ENCODE measurements around the gene IER5L. TPM values are rescaled to one million over a fixed set of nuclear protein-coding genes. Genes with fewer than 3 reads are reported as not detected.

The IER5L gene
- total and polyA plus RNA-seq, 2 of the 8 experiments (the other 6 are each of a cell fraction or from before 2014, with no cell fraction given) = 0.65 to 1.0 TPM

GRCh38 chr9:129135476-129135875 lies 42.6 kb downstream of the IER5L start:
- Histone ChIP-seq H4K8ac (ENCODE audit: extremely low read depth, insufficient read depth, low read length) (no peak overlapping the region), H3K27ac (ENCODE audit: low read depth, low read length) (no peak overlapping the region), H3K4me3 (ENCODE audit: extremely low read depth in 1 of 4, insufficient read depth in 2 of 4, low read depth in 3 of 4, low read length in 4 of 4) (no peak overlapping the region), H2BK12ac (ENCODE audit: low read depth, low read length) (no peak overlapping the region), H3K23me2 (ENCODE audit: low read depth, low read length) (peaks cover 10% of the 10 kb centered on the region; the same call in 1 of the 2 replicates), H3K23ac (ENCODE audit: insufficient read length) (no peak overlapping the region), H3K4me1 (replicated peaks in 1 of 4; ENCODE audit: control insufficient read depth in 3 of 4, insufficient read depth in 4 of 4, low read length in 3 of 4) (peaks cover 5 to 16% (median 9%) of the 10 kb centered on the region in 4 experiments), H2BK120ac (replicated peaks; ENCODE audit: low read depth, low read length) (no peak overlapping the region), H3K56ac (replicated peaks; ENCODE audit: insufficient read length, low read depth, low read length) (no peak overlapping the region), H2BK5ac (ENCODE audit: low read depth, low read length) (no peak overlapping the region), H3K18ac (ENCODE audit: extremely low read depth, low read length) (no peak overlapping the region), H2AFZ (ENCODE audit: low read length) (no peak overlapping the region), H4K5ac (ENCODE audit: insufficient read length, low read depth, low read length) (no peak overlapping the region), H3K14ac (ENCODE audit: insufficient read length) (no peak overlapping the region), H3K4me2 (ENCODE audit: insufficient read depth in 1 of 2, low read depth in 2 of 2, low read length in 2 of 2) (no peak overlapping the region), H2AK5ac (ENCODE audit: low read depth, low read length) (no peak overlapping the region), H3K9me3 (ENCODE audit: insufficient read depth in 2 of 2, low read depth in 1 of 2, low read length in 1 of 2) (no peaks in the 10 kb centered on the region), H3K79me2 (ENCODE audit: control insufficient read depth in 1 of 2, insufficient read depth in 2 of 2, low read length in 2 of 2) (no peaks in the 10 kb centered on the region), H2BK15ac (ENCODE audit: low read length) (no peak overlapping the region), H3K36me3 (ENCODE audit: control insufficient read depth in 2 of 4, insufficient read depth in 4 of 4, low read length in 3 of 4) (peaks cover 6 to 27% (median 18%) of the 10 kb centered on the region in 4 experiments), H4K91ac (replicated peaks; ENCODE audit: insufficient read length, low read length) (no peak overlapping the region), H3K79me1 (ENCODE audit: low read depth, low read length) (no peaks in the 10 kb centered on the region), H2BK20ac (ENCODE audit: low read length) (no peak overlapping the region), H4K20me1 (replicated peaks in 1 of 2; ENCODE audit: control insufficient read depth in 1 of 2, insufficient read depth in 2 of 2, low read length in 2 of 2) (peaks cover 2 to 6% of the 10 kb centered on the region in 2 experiments), H3K4ac (replicated peaks; ENCODE audit: insufficient read length, low read depth, low read length) (no peak overlapping the region), H3K27me3 (replicated peaks in 1 of 4; ENCODE audit: control insufficient read depth in 3 of 4, extremely low read depth in 1 of 4, insufficient read depth in 3 of 4, low read length in 3 of 4) (no peaks in the 10 kb centered on the region), H3K9ac (replicated peaks in 1 of 4; ENCODE audit: extremely low read depth in 1 of 4, low read depth in 3 of 4, low read length in 3 of 4) (no peak overlapping the region)
- FAIRE-seq = no peak
- no peak for DNase-seq (ENCODE audit: low read depth in 1 of 2, low spot score in 2 of 2)
- WGBS, 2 experiments (ENCODE audit: extremely low coverage in 1 of 2, insufficient coverage in 1 of 2, insufficient read length in 1 of 2, insufficient replicate concordance in 2 of 2, low coverage in 1 of 2, low lambda C conversion rate in 2 of 2, missing lambda C conversion rate in 1 of 2) = 89% methylated on average over 6 of the region's 6 CpGs; no CpG with 5 or more reads in 1 of the 2 experiments
- POLR2A ChIA-PET (ENCODE audit: partially characterized antibody) = no interaction called here
- CTCF ChIA-PET (ENCODE audit: partially characterized antibody) = interaction anchor here (0.8 to 36.8 kb wide), 12 partner anchors 7 to 488 kb away, joined by 3 to 831 read pairs (median 4); partner anchors contain the start of genes C9orf50, IER5L and NTMT1
- TF ChIP-seq EZH2 (IDR thresholded peaks at IDR 0.05; ENCODE audit: low read depth, low read length, severe bottlenecking) (no peak), NANOG (IDR thresholded peaks at IDR 0.05; ENCODE audit: insufficient read depth, low read depth, low read length, poor library complexity, severe bottlenecking) (no peak), TCF12 (IDR thresholded peaks at IDR 0.05; ENCODE audit: low read depth, low read length) (no peak), E2F6 (IDR thresholded peaks at IDR 0.05) (no peak), TEAD4 (IDR thresholded peaks at IDR 0.05; ENCODE audit: low read depth, low read length) (no peak), KDM5A (IDR thresholded peaks at IDR 0.05; ENCODE audit: low read length) (no peak), EP300 (IDR thresholded peaks at IDR 0.05; ENCODE audit: borderline replicate concordance in 1 of 2, low read depth in 2 of 2, low read length in 2 of 2) (no peak), SIRT6 (IDR thresholded peaks at IDR 0.05; ENCODE audit: low read length) (no peak)
- TF ChIP-seq, protein P1, sequence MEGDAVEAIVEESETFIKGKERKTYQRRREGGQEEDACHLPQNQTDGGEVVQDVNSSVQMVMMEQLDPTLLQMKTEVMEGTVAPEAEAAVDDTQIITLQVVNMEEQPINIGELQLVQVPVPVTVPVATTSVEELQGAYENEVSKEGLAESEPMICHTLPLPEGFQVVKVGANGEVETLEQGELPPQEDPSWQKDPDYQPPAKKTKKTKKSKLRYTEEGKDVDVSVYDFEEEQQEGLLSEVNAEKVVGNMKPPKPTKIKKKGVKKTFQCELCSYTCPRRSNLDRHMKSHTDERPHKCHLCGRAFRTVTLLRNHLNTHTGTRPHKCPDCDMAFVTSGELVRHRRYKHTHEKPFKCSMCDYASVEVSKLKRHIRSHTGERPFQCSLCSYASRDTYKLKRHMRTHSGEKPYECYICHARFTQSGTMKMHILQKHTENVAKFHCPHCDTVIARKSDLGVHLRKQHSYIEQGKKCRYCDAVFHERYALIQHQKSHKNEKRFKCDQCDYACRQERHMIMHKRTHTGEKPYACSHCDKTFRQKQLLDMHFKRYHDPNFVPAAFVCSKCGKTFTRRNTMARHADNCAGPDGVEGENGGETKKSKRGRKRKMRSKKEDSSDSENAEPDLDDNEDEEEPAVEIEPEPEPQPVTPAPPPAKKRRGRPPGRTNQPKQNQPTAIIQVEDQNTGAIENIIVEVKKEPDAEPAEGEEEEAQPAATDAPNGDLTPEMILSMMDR (IDR thresholded peaks at IDR 0.05; ENCODE audit: control extremely low read depth in 1 of 3, insufficient read depth in 1 of 3, low read depth in 1 of 3, low read length in 3 of 3) = no peak
